Effector CD8-positive, alpha-beta T cell (primary cell): ENCODE data around the gene UBAP2L.
"Not testable (repeated sequence)": the region's sequence is repeated elsewhere in the genome, so short reads cannot be mapped to it uniquely, and the experiment has no call there.

ENCODE experiments used
- DNase-seq: peaks from one replicate; lab custom pipeline; 2025; lab: John Stamatoyannopoulos, UW

The UBAP2L gene

GRCh38 chr1:154312229-154313065 is 91.7 kb downstream of the UBAP2L start:
- not testable (repeated sequence) for DNase-seq

GRCh38 chr1:154313066-154313356 is 92.3 kb downstream of the UBAP2L start:
- DNase-seq = no peak

GRCh38 chr1:154314226-154314625 is 93.5 kb downstream of the UBAP2L start:
- DNase-seq = not testable (repeated sequence)

- DNase-seq = no peak
Measured at GRCh38 chr1:154316704-154317103, 95.9 kb downstream of the UBAP2L start.

- no peak for DNase-seq
Measured at GRCh38 chr1:154318386-154318785, 97.6 kb downstream of the UBAP2L start.
